GM23338 (cell line): ENCODE results near the gene NRIP1. TPM values are rescaled to one million over a fixed set of nuclear protein-coding genes. Genes with fewer than 3 reads are reported as not detected.

ENCODE experiments used
- ATAC-seq: fragments of 200-7000 bp; cut with Tn5 transposase; 3 replicates; pipeline ENCODE4 v1.9.1; 2020
- DNase-seq: peaks from one replicate; pipeline ENCODE4 v3.0.0-alpha.2; 2015; ENCODE audit warnings: low spot score
- H2AFZ ChIP-seq: fragments of 200-600 bp; sonication (generic); 2 replicates; pipeline ENCODE4 v1.8.0; 2016; ENCODE audit warnings: antibody characterized with exemption, mild to moderate bottlenecking, moderate library complexity
- H3F3A ChIP-seq: fragments of 200-600 bp; sonication (generic); replicated peaks from 2 replicates; pipeline ENCODE4 v1.8.0; 2017; ENCODE audit warnings: antibody characterized with exemption, mixed run types, low read depth
- H3K27ac ChIP-seq: fragments of 200-600 bp; sonication (generic); 2 replicates; pipeline ENCODE4 v1.6.1; 2016; ENCODE audit warnings: low read depth
- H3K27me3 ChIP-seq: fragments of 200-600 bp; sonication (generic); 2 replicates; pipeline ENCODE4 v1.8.0; 2016; ENCODE audit warnings: mild to moderate bottlenecking, mixed run types, moderate library complexity; ENCODE audit not compliant: insufficient read depth
- H3K36me3 ChIP-seq: fragments of 200-600 bp; sonication (generic); 2 replicates; pipeline ENCODE4 v1.8.0; 2016; ENCODE audit warnings: mild to moderate bottlenecking; ENCODE audit not compliant: insufficient read depth
- H3K4me1 ChIP-seq: fragments of 200-600 bp; sonication (generic); 2 replicates; pipeline ENCODE4 v1.8.0; 2016; ENCODE audit warnings: mild to moderate bottlenecking, moderate library complexity; ENCODE audit not compliant: insufficient read depth
- H3K4me2 ChIP-seq: fragments of 200-600 bp; sonication (generic); 2 replicates; pipeline ENCODE4 v1.7.1; 2017; ENCODE audit warnings: mixed run types
- H3K4me3 ChIP-seq: fragments of 200-600 bp; sonication (generic); 2 replicates; pipeline ENCODE4 v1.6.1; 2016; ENCODE audit warnings: mixed run types
- H3K79me2 ChIP-seq: fragments of 200-600 bp; sonication (generic); replicated peaks from 2 replicates; pipeline ENCODE4 v1.8.0; 2017; ENCODE audit warnings: mild to moderate bottlenecking; ENCODE audit not compliant: insufficient read depth
- H3K9me2 ChIP-seq: fragments of 200-600 bp; sonication (generic); 2 replicates; pipeline ENCODE4 v1.8.0; 2017; ENCODE audit not compliant: insufficient read depth
- H4K20me1 ChIP-seq: fragments of 200-600 bp; sonication (generic); replicated peaks from 2 replicates; pipeline ENCODE4 v1.8.0; 2017; ENCODE audit warnings: mild to moderate bottlenecking; ENCODE audit not compliant: insufficient read depth
- H3K27ac Mint-ChIP-seq: 2 replicates; pipeline ENCODE4 v1.8.0; 2020; ENCODE audit warnings: inconsistent platforms, mild to moderate bottlenecking, moderate library complexity, mixed read lengths
- H3K27me3 Mint-ChIP-seq: 3 replicates; pipeline ENCODE4 v1.8.0; 2022; ENCODE audit warnings: low read depth, mild to moderate bottlenecking, moderate library complexity, mixed read lengths, inconsistent platforms; ENCODE audit not compliant: insufficient read depth, poor library complexity
- H3K36me3 Mint-ChIP-seq: 3 replicates; pipeline ENCODE4 v1.8.0; 2021; ENCODE audit warnings: low read depth, mild to moderate bottlenecking, inconsistent platforms, moderate library complexity, mixed read lengths
- H3K4me1 Mint-ChIP-seq: 3 replicates; pipeline ENCODE4 v1.8.0; 2020; ENCODE audit warnings: mild to moderate bottlenecking, inconsistent platforms, mixed read lengths
- H3K4me3 Mint-ChIP-seq: 3 replicates; pipeline ENCODE4 v1.8.0; 2021; ENCODE audit warnings: moderate library complexity, mild to moderate bottlenecking, inconsistent platforms, mixed read lengths
- H3K9me3 Mint-ChIP-seq: 3 replicates; pipeline ENCODE4 v1.8.0; 2020; ENCODE audit warnings: moderate library complexity, mild to moderate bottlenecking, inconsistent platforms, mixed read lengths
- ETS1 ChIP-seq: IDR thresholded peaks from 2 replicates; pipeline ENCODE4 v1.6.1; 2016; ENCODE audit warnings: antibody characterized with exemption
- EZH2phosphoT487 ChIP-seq: fragments of 200-600 bp; sonication (generic); IDR thresholded peaks from one replicate; pipeline ENCODE4 v1.8.1; 2018; ENCODE audit warnings: antibody characterized with exemption; ENCODE audit not compliant: unreplicated experiment
- POLR2AphosphoS5 ChIP-seq: IDR thresholded peaks from 2 replicates; pipeline ENCODE4 v1.6.1; 2016; ENCODE audit warnings: antibody characterized with exemption, low read depth
- REST ChIP-seq: IDR thresholded peaks from one replicate; pipeline ENCODE4 v1.6.1; 2018; ENCODE audit warnings: antibody characterized with exemption; ENCODE audit not compliant: unreplicated experiment
- ZNF114 ChIP-seq: fragments of 250-450 bp; sonication (Bioruptor Pico); IDR thresholded peaks from 2 replicates; pipeline ENCODE4 v1.5.0; 2020; ENCODE audit warnings: mild to moderate bottlenecking, moderate library complexity
- ZNF331 ChIP-seq: fragments of 250-450 bp; sonication (Bioruptor Pico); IDR thresholded peaks from 2 replicates; pipeline ENCODE4 v1.5.0; 2020; ENCODE audit warnings: low read depth, mild to moderate bottlenecking, moderate library complexity
- polyA plus RNA-seq: library from polyadenylated mRNA; unstranded; fragments of >200 nt; fragmentation: Nextera tagmentation; extraction: Ambion mirVana; gene quantifications from 2 replicates; pipeline ENCODE4 v1.2.1, GENCODE V29; 2016
- total RNA-seq: library from RNA; depleted of rRNA; stranded (reverse); fragments of >200 nt; shearing (Covaris generic); gene quantifications from 2 replicates; pipeline ENCODE4 v1.2.3, GENCODE V29; 2014
- TF ChIP-seq, protein P1 (sequence below): fragments of 250-450 bp; sonication (Bioruptor Pico); IDR thresholded peaks from 2 replicates; pipeline ENCODE4 v1.5.0; 2020; ENCODE audit warnings: mild to moderate bottlenecking, moderate library complexity
- TF ChIP-seq, protein P2 (sequence below), 2 experiments: fragments of 200-600 bp in 1 of 2; sonication (generic) in 1 of 2; conservative IDR thresholded peaks; 2 replicates each; pipeline versions ENCODE4 v1.5.1 to v1.6.1; 2016 to 2017; ENCODE audit warnings: antibody characterized with exemption in 2 of 2, low read depth in 2 of 2, mild to moderate bottlenecking in 2 of 2, moderate library complexity in 1 of 2

Gene NRIP1
- total and polyA plus RNA-seq, 2 experiments from 2014 or later, result 3.0 to 9.0 TPM

DNA sequence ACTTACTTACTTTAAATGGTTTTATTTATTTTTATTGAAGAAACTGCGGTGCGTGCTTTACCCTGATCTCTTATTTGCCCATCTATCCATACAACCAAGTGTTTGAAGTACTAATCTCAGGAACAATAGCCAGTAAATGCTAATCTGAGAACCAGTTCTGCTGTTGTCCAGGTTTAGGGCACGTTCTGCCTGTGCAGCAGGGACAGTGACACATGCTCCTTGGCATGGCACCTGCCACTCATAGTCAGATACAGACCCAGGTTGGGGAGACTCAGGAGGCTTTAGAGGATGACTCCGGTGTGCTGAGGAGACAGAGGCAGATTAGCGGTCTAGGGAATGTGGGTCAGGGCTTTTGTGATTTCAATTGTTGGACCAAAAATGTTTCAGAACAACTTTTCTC, 83.6 kb downstream of the NRIP1 start (continued):
- TF ChIP-seq, protein P1, sequence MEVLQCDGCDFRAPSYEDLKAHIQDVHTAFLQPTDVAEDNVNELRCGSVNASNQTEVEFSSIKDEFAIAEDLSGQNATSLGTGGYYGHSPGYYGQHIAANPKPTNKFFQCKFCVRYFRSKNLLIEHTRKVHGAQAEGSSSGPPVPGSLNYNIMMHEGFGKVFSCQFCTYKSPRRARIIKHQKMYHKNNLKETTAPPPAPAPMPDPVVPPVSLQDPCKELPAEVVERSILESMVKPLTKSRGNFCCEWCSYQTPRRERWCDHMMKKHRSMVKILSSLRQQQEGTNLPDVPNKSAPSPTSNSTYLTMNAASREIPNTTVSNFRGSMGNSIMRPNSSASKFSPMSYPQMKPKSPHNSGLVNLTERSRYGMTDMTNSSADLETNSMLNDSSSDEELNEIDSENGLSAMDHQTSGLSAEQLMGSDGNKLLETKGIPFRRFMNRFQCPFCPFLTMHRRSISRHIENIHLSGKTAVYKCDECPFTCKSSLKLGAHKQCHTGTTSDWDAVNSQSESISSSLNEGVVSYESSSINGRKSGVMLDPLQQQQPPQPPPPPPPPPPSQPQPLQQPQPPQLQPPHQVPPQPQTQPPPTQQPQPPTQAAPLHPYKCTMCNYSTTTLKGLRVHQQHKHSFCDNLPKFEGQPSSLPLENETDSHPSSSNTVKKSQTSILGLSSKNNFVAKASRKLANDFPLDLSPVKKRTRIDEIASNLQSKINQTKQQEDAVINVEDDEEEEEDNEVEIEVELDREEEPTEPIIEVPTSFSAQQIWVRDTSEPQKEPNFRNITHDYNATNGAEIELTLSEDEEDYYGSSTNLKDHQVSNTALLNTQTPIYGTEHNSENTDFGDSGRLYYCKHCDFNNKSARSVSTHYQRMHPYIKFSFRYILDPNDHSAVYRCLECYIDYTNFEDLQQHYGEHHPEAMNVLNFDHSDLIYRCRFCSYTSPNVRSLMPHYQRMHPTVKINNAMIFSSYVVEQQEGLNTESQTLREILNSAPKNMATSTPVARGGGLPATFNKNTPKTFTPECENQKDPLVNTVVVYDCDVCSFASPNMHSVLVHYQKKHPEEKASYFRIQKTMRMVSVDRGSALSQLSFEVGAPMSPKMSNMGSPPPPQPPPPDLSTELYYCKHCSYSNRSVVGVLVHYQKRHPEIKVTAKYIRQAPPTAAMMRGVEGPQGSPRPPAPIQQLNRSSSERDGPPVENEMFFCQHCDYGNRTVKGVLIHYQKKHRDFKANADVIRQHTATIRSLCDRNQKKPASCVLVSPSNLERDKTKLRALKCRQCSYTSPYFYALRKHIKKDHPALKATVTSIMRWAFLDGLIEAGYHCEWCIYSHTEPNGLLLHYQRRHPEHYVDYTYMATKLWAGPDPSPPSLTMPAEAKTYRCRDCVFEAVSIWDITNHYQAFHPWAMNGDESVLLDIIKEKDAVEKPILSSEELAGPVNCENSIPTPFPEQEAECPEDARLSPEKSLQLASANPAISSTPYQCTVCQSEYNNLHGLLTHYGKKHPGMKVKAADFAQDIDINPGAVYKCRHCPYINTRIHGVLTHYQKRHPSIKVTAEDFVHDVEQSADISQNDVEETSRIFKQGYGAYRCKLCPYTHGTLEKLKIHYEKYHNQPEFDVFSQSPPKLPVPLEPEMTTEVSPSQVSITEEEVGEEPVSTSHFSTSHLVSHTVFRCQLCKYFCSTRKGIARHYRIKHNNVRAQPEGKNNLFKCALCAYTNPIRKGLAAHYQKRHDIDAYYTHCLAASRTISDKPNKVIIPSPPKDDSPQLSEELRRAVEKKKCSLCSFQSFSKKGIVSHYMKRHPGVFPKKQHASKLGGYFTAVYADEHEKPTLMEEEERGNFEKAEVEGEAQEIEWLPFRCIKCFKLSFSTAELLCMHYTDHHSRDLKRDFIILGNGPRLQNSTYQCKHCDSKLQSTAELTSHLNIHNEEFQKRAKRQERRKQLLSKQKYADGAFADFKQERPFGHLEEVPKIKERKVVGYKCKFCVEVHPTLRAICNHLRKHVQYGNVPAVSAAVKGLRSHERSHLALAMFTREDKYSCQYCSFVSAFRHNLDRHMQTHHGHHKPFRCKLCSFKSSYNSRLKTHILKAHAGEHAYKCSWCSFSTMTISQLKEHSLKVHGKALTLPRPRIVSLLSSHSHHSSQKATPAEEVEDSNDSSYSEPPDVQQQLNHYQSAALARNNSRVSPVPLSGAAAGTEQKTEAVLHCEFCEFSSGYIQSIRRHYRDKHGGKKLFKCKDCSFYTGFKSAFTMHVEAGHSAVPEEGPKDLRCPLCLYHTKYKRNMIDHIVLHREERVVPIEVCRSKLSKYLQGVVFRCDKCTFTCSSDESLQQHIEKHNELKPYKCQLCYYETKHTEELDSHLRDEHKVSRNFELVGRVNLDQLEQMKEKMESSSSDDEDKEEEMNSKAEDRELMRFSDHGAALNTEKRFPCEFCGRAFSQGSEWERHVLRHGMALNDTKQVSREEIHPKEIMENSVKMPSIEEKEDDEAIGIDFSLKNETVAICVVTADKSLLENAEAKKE (CRISPR knock-in tag), result no peak
- TF ChIP-seq, protein P2, sequence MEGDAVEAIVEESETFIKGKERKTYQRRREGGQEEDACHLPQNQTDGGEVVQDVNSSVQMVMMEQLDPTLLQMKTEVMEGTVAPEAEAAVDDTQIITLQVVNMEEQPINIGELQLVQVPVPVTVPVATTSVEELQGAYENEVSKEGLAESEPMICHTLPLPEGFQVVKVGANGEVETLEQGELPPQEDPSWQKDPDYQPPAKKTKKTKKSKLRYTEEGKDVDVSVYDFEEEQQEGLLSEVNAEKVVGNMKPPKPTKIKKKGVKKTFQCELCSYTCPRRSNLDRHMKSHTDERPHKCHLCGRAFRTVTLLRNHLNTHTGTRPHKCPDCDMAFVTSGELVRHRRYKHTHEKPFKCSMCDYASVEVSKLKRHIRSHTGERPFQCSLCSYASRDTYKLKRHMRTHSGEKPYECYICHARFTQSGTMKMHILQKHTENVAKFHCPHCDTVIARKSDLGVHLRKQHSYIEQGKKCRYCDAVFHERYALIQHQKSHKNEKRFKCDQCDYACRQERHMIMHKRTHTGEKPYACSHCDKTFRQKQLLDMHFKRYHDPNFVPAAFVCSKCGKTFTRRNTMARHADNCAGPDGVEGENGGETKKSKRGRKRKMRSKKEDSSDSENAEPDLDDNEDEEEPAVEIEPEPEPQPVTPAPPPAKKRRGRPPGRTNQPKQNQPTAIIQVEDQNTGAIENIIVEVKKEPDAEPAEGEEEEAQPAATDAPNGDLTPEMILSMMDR (conservative IDR thresholded peaks at IDR 0.05; ENCODE audit: low read depth in 2 of 2), result no peak

- no peaks in the 10 kb centered on the region for H3K36me3 ChIP-seq
- no peak overlapping the region for H3K4me2 ChIP-seq
- H3K4me3 ChIP-seq, result no peak overlapping the region
- no peak overlapping the region for H2AFZ ChIP-seq
- Mint-ChIP-seq H3K4me1 (peaks cover 19% of the 10 kb centered on the region; the same call in 2 of the 3 replicates), H3K27me3 (no peaks in the 10 kb centered on the region), H3K9me3 (no peaks in the 10 kb centered on the region), H3K4me3 (no peak overlapping the region), H3K36me3 (peaks cover 11% of the 10 kb centered on the region; the same call in 2 of the 3 replicates), H3K27ac (no peak overlapping the region)
- H3F3A ChIP-seq, result no peaks in the 10 kb centered on the region
- ATAC-seq (no peak), DNase-seq (no peak)
- no peaks in the 10 kb centered on the region for H4K20me1 ChIP-seq
- no peaks in the 10 kb centered on the region for H3K79me2 ChIP-seq
- no peaks in the 10 kb centered on the region for H3K27me3 ChIP-seq
- H3K9me2 ChIP-seq, result no peaks in the 10 kb centered on the region
- peaks cover 12% of the 10 kb centered on the region for H3K4me1 ChIP-seq
- no peak overlapping the region for H3K27ac ChIP-seq
- TF ChIP-seq ZNF114 (CRISPR knock-in tag) (no peak), EZH2phosphoT487 (no peak), POLR2AphosphoS5 (no peak), REST (no peak), ETS1 (no peak), ZNF331 (CRISPR knock-in tag) (no peak)
Measured at GRCh38 chr21:14979264-14979663, 85.5 kb downstream of the NRIP1 start.
